ENCODE data around the gene PRKAG1.

GRCh38 chr12:48958049-48958388 is 60.6 kb downstream of the PRKAG1 start:
- no peak for TF ChIP-seq CTCF (IDR thresholded peaks at IDR 0.05)
- no peak for TF ChIP-seq STAT6 (CRISPR knock-in tag; conservative IDR thresholded peaks at IDR 0.05; ENCODE audit: low read depth)
- TF ChIP-seq, protein P1, sequence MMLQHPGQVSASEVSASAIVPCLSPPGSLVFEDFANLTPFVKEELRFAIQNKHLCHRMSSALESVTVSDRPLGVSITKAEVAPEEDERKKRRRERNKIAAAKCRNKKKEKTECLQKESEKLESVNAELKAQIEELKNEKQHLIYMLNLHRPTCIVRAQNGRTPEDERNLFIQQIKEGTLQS (CRISPR knock-in tag; conservative IDR thresholded peaks at IDR 0.05): no peak
- no peak for TF ChIP-seq FOXP4 (CRISPR knock-in tag; IDR thresholded peaks at IDR 0.05)
- no peak for TF ChIP-seq E2F5 (CRISPR knock-in tag; IDR thresholded peaks at IDR 0.05)
- TF ChIP-seq E2F4 (CRISPR knock-in tag; IDR thresholded peaks at IDR 0.05; ENCODE audit: borderline replicate concordance, low read depth): no peak
- TF ChIP-seq, protein P2, sequence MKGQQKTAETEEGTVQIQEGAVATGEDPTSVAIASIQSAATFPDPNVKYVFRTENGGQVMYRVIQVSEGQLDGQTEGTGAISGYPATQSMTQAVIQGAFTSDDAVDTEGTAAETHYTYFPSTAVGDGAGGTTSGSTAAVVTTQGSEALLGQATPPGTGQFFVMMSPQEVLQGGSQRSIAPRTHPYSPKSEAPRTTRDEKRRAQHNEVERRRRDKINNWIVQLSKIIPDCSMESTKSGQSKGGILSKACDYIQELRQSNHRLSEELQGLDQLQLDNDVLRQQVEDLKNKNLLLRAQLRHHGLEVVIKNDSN (CRISPR knock-in tag; IDR thresholded peaks at IDR 0.05): no peak
- no peak for TF ChIP-seq ELF4 (CRISPR knock-in tag; IDR thresholded peaks at IDR 0.05; ENCODE audit: low read depth)
- no peak for TF ChIP-seq ZNF396 (CRISPR knock-in tag; IDR thresholded peaks at IDR 0.05; ENCODE audit: borderline replicate concordance)
- TF ChIP-seq, protein P3, sequence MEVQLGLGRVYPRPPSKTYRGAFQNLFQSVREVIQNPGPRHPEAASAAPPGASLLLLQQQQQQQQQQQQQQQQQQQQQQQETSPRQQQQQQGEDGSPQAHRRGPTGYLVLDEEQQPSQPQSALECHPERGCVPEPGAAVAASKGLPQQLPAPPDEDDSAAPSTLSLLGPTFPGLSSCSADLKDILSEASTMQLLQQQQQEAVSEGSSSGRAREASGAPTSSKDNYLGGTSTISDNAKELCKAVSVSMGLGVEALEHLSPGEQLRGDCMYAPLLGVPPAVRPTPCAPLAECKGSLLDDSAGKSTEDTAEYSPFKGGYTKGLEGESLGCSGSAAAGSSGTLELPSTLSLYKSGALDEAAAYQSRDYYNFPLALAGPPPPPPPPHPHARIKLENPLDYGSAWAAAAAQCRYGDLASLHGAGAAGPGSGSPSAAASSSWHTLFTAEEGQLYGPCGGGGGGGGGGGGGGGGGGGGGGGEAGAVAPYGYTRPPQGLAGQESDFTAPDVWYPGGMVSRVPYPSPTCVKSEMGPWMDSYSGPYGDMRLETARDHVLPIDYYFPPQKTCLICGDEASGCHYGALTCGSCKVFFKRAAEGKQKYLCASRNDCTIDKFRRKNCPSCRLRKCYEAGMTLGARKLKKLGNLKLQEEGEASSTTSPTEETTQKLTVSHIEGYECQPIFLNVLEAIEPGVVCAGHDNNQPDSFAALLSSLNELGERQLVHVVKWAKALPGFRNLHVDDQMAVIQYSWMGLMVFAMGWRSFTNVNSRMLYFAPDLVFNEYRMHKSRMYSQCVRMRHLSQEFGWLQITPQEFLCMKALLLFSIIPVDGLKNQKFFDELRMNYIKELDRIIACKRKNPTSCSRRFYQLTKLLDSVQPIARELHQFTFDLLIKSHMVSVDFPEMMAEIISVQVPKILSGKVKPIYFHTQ (CRISPR knock-in tag; IDR thresholded peaks at IDR 0.05): no peak
- TF ChIP-seq CREB1 (CRISPR knock-in tag; IDR thresholded peaks at IDR 0.05): no peak
- TF ChIP-seq FOXP1 (CRISPR knock-in tag; IDR thresholded peaks at IDR 0.05; ENCODE audit: borderline replicate concordance): no peak
- no peak for TF ChIP-seq ZNF263 (CRISPR knock-in tag; IDR thresholded peaks at IDR 0.05; ENCODE audit: low read depth)
